ENCODE measurements around the gene SMCR8. TPM values are rescaled to one million over a fixed set of nuclear protein-coding genes. Genes with fewer than 3 reads are reported as not detected.

Gene SMCR8
- total and polyA plus RNA-seq, 9 of the 15 experiments (the other 6 are each of a cell fraction or from before 2014, with no cell fraction given), result 0.25 to 8.8 (median 4.9) TPM

DNA sequence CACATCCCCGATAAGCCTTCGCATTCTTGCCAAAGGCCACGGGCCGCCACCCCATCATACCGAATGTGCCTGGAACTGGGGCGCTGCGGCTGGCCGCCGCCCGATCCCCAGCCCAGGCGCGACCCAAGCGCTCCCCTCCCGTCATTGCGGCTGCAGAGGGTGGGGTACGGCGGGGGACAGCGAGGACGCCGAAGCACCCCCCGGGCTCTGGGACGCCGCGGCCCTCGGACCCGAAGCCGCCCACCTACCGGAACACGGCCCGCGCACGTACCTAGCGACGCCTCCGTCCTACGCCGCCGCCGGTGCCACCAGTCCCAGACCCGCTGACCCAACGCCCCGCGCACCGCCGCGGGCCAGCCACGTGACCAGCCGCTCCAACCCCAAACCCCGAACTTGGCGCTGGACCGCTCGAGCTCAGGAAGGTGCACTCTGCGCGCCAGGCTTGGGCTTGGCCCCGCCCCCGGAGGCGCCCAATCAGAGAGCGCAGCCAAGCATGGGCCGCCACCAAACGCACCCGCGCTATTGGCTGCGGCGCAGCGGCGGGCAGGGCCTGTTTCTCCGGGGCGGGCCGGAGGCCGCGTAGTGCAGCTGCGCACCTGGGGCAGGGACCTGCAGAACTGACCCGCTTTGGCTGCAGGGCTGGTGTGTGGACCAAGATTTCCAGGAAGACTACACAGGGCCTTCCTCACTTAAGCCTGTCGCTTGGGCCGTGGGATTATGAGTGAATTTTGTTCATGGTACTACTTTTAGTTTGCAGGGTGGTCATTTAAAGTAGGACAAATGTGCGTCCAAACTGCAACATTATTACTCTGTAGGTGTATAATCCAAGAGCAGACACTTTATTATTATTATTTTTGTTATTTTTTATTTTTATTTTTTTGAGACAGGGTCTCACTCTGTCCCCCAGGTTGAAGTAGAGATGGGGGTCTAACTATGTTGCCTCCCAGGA, 48.3 kb downstream of the SMCR8 start, which contains the start of gene SHMT1 (continued):
- TF ChIP-seq FOXK2 (conservative IDR thresholded peaks at IDR 0.05 in 1 of 2, IDR thresholded peaks at IDR 0.05 in 1 of 2; ENCODE audit: low read depth in 2 of 2) (peak in 1 of 2 experiments; percentile 40; a peak in 1 of 4 replicates), ZNF778 (CRISPR knock-in tag; IDR thresholded peaks at IDR 0.05) (no peak), KAT7 (CRISPR knock-in tag; IDR thresholded peaks at IDR 0.05; ENCODE audit: borderline replicate concordance) (no peak), POU5F1 (IDR thresholded peaks at IDR 0.05; ENCODE audit: borderline replicate concordance, low read depth, low read length, partially characterized antibody) (no peak), ZNF699 (CRISPR knock-in tag; IDR thresholded peaks at IDR 0.05; ENCODE audit: insufficient replicate concordance) (no peak), ZNF766 (CRISPR knock-in tag; conservative IDR thresholded peaks at IDR 0.05) (no peak), ZNF224 (CRISPR knock-in tag; IDR thresholded peaks at IDR 0.05) (no peak), MBD2 (IDR thresholded peaks at IDR 0.05; ENCODE audit: borderline replicate concordance, low read depth) (no peak; the same call in 1 of the 2 replicates), GTF2E2 (tag; IDR thresholded peaks at IDR 0.05) (no peak), ZFP1 (CRISPR knock-in tag; IDR thresholded peaks at IDR 0.05) (no peak), SNRNP70 (optimal IDR thresholded peaks at IDR 0.05; ENCODE audit: low read depth, low read length) (no peak), EGR1 (conservative IDR thresholded peaks at IDR 0.05) (peak; percentile 49)
- TF ChIP-seq, protein P1, sequence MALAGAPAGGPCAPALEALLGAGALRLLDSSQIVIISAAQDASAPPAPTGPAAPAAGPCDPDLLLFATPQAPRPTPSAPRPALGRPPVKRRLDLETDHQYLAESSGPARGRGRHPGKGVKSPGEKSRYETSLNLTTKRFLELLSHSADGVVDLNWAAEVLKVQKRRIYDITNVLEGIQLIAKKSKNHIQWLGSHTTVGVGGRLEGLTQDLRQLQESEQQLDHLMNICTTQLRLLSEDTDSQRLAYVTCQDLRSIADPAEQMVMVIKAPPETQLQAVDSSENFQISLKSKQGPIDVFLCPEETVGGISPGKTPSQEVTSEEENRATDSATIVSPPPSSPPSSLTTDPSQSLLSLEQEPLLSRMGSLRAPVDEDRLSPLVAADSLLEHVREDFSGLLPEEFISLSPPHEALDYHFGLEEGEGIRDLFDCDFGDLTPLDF (CRISPR knock-in tag; IDR thresholded peaks at IDR 0.05), result no peak; the same call in 1 of the 2 replicates
- TF ChIP-seq, protein P2, sequence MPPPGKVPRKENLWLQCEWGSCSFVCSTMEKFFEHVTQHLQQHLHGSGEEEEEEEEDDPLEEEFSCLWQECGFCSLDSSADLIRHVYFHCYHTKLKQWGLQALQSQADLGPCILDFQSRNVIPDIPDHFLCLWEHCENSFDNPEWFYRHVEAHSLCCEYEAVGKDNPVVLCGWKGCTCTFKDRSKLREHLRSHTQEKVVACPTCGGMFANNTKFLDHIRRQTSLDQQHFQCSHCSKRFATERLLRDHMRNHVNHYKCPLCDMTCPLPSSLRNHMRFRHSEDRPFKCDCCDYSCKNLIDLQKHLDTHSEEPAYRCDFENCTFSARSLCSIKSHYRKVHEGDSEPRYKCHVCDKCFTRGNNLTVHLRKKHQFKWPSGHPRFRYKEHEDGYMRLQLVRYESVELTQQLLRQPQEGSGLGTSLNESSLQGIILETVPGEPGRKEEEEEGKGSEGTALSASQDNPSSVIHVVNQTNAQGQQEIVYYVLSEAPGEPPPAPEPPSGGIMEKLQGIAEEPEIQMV (tag; conservative IDR thresholded peaks at IDR 0.05; ENCODE audit: low read depth), result no peak
- TF ChIP-seq, protein P3, sequence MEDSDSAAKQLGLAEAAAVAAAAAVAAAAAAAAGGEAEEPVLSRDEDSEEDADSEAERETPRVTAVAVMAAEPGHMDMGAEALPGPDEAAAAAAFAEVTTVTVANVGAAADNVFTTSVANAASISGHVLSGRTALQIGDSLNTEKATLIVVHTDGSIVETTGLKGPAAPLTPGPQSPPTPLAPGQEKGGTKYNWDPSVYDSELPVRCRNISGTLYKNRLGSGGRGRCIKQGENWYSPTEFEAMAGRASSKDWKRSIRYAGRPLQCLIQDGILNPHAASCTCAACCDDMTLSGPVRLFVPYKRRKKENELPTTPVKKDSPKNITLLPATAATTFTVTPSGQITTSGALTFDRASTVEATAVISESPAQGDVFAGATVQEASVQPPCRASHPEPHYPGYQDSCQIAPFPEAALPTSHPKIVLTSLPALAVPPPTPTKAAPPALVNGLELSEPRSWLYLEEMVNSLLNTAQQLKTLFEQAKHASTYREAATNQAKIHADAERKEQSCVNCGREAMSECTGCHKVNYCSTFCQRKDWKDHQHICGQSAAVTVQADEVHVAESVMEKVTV (CRISPR knock-in tag; IDR thresholded peaks at IDR 0.05), result no peak
- TF ChIP-seq, protein P4, sequence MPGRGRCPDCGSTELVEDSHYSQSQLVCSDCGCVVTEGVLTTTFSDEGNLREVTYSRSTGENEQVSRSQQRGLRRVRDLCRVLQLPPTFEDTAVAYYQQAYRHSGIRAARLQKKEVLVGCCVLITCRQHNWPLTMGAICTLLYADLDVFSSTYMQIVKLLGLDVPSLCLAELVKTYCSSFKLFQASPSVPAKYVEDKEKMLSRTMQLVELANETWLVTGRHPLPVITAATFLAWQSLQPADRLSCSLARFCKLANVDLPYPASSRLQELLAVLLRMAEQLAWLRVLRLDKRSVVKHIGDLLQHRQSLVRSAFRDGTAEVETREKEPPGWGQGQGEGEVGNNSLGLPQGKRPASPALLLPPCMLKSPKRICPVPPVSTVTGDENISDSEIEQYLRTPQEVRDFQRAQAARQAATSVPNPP (IDR thresholded peaks at IDR 0.05; ENCODE audit: borderline replicate concordance, insufficient read depth, insufficient read length), result no peak

All from K562 (cell line).